ENCODE measurements around the gene CUX1.
"Not testable (repeated sequence)": the region's sequence is repeated elsewhere in the genome, so short reads cannot be mapped to it uniquely, and the experiment has no call there.

Gene CUX1

DNA sequence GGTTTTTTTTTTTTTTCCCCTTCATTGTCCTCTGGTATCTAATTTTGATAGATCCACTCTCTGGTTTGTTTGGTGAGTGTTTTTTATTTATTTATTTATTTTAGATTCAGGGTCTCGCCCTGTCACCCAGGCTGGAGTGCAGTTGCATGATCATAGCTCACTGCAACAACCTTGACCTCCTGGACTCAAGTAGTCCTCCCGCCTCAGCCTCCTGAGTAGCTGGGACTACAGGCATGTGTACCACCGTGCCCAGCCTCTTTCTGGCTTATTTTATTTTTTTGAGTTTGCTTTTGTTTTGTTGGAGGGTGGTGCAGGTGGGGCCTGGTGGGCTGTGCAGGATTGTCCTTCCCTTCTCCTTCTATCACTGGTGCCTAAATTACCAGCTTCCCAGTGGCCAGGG lies 282.0 kb downstream of the CUX1 start:
- no peak for DNase-seq (ENCODE audit: low read depth)

DNA sequence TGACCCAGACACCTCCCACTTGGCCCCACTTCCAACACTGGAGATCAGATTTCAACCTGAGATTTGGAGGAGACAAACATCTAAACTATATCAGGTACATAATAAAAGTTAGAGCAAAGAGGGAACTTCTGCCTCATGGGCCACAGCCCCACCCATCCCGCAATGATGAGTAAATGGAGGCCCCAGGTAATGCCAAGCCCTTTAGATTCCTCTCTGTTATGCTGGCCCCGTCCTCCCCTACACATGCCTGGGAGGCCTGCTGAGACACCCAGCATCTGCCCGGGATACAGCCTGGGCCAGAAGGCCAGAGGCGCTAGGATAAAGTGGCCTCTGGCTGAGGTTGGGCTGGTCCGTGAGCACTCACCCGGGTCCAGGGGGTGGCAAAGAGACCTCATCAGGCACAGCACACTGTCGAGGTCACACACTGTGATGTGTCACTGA lies 283.7 kb downstream of the CUX1 start:
- no peak for DNase-seq (ENCODE audit: low read depth)

DNA sequence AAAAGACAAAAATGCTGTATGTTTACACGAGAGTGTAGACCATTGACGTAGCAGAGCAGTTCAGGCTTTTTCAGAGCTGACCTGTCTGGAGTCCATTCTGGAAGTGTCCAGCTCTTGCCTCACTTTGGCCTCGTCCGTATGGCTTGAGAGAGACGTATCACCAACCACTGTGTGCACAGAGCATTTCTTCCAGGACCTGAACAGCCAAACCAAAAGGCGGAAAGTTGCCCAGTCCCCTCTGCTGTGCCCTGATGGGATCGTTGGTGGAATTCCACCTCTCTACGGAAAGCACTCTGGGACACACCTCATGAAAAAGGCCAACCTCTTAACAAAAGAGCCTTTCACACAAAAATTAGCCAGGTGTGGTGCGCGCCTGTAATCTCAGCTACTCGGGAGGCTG lies 284.5 kb downstream of the CUX1 start:
- no peak for DNase-seq (ENCODE audit: low read depth)

DNA sequence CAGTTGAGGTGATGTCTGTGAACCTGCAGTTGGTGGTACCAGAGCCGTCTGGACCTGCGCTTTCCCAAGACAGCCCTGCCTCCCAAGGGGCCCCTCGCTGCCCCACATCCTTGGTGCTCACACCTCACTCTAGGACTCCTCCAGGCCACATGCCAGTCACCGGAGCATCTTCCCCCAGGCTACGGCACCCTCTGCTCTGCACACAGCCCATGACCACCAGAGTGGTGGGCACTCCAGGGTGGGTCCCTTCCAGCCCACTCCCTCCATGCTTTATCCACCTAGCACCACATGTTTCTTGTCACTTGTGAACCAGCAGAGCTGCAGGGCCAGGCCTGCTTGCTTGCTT lies 285.6 kb downstream of the CUX1 start:
- no peak for DNase-seq (ENCODE audit: low read depth)

DNA sequence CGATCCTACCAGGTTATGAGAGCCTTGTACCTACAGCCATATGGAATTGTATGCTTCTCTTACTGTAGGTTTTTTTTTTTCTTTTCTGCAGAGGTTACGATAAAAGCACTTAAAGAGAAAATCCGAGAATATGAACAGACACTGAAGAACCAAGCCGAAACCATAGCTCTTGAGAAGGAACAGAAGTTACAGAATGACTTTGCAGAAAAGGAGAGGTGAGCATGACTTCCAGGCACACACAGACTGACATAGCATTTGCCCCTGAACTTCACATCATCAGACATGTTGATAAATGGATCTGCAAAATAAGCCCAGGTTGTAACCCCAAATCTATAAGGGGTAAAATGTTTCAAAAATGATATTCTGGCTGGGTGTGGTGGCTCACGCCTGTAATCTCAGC lies 286.8 kb downstream of the CUX1 start:
- DNase-seq (ENCODE audit: low read depth), result no peak

DNA sequence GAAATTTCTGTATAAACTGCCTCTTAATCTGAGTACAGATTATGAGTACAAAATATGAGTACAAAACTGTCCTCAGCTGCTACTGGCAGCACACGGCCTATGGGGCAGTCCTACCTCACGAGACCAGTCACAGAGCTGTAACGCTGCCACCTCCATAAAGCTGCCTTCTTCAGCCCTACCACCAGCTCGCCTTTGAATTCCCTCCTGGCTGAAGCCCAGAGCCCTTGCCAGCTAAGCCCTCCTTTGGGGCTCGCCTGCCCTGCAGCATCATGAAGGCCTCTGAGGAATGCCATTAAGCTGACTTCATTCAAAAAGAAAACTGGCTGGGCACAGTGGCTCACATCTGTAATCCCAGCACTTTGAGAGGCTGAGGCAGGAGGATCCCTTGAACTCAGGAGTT lies 289.2 kb downstream of the CUX1 start:
- DNase-seq (ENCODE audit: low read depth), result no peak

DNA sequence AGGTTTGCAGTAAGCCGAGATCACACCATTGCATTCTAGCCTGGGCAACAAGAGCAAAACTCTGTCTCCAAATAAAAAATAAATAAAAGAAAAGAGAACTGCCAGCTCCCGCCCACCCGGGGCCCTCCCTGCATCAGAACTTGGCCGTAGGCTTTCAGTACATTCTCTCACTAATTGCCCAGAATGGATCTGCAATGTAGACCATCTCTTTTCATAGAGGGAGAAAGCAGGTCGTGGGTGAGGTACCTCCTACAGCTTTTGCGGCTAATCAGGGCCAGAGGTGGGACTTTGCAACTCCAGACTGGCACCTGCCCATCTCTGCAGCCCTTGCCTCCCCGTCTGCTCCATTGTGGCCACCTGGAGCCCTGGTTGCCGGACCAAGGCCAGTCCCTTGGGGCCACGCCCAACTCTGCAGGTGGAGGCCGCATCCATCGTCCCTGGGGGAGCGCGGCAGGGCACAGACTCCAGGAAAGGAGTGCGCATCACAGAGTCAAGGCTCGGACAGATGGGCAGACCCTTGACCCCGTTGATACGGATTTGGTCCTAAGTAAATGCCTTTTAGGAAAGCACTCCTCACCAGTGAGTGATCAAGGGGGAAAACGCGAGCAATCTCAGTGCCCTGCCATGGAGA lies 290.2 kb downstream of the CUX1 start:
- DNase-seq (ENCODE audit: low read depth), result no peak

DNA sequence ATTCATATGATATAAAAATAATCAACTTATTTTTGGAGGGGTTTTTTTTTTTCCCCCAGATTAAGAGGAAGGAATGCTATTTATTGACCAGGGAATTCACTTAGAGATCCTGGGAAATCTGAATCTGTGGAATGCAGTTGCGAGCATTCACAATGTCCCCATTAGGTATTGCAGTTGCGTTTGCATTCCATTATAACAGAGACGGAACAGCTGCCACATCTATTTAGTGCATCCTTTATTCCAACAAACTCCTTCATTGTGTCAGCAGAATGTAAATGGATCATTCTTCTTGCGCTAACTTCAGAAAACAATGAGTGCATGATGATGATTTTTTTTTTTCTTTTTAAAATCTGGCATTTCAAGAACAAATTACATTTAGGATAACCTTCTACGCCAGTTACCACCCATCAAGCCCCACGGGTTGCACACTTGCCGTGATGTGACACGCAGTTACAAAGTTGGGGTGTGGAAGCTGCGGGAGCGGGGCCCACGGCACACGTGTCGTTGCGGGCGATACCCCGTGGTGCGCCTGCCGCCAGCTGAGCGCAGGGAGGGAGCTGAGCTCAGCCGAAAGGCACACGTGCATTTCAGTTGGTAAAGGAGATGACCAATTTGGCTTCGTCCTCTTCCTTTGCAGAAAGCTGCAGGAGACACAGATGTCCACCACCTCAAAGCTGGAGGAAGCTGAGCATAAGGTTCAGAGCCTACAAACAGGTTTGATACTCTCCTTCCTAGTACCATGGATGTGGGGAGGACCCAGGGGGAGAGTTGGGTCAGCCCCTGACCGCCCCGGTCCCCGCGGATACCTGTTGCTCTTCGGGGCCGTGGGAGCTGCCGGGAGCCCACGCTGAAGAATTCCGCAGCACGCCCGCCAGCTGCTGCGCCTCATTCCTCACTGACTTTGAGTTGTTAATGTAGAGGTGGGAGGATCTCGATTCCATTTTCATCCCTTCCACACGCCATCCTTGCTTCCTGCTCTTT lies 293.9 kb downstream of the CUX1 start:
- DNase-seq (ENCODE audit: low read depth), result no peak

DNA sequence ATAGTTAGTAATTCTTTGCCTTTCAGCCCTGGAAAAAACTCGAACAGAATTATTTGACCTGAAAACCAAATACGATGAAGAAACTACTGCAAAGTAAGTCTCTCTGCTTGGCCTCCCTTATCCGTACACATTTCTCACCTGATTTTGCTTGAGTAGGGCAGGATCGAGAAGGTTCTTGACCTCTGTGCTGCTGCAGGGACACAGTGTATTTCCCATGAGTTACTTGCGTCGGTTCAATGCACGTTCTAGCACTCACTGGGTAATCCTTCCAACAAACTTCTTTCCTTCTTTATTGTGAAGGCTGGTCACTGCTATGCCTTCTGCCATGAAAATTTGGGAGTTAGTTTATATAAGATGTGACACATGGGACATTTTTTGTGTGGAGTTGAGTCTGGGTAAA lies 297.8 kb downstream of the CUX1 start:
- no peak for DNase-seq (ENCODE audit: low read depth)

DNA sequence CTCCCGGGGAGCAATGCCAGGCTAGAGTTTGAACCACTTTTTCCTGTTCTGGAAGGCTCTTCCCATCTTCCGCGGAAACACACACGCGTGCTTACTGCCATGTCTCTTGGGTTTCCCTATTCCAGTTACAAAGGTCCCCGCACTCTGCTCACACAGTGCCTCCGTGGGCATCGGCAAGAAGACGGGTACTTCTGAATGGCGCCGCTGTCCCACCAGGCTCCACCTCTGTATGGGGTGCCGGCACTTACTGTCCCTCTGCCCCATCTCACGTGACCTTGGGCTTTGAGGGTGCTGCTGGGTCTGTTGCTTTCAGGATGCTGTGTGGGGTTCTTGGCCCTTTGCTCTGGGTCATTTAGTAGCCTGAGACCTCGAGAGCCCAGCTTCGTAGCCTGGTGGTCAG lies 298.5 kb downstream of the CUX1 start:
- DNase-seq (ENCODE audit: low read depth), result no peak

DNA sequence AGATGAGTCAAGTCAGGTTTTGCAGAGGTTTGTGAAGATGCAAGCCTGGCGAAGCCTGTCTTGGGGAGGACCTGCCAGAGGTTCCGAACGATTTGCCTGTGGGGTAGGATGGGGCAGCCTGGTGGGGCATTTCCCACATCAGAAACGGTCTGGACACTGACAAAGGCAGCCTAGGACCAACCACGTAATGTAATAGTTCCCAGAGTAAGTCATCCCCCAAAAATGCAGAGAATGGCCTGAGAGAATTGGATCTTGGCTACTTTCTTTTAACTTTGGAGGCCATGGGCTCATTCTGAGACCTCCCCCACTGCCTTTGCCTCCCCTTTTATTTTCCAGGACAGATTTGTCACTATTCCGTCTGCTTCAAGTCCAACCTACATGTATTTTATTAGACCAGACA lies 300.3 kb downstream of the CUX1 start:
- DNase-seq (ENCODE audit: low read depth), result peak; percentile 98

DNA sequence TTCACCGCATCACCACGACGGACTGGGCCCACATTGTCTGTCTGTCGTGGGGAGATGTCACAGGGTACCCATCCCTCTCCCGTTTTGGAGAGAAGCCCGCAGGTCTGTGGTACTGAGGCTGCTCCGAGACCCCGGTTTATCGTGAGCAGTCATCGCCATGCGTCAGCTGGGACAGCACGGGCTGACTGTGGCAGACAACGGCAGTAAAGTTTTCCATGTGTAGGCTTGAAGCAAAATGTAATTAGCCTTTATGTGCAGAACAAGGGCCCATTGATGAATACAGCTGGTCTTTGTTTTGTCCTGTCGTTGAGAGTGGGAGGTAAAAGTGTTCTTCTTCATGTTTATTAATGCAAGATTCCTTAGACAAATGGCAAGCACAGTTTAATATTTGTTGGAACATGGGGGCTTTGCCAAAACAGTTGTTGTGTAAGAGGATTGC lies 301.8 kb downstream of the CUX1 start:
- no peak for DNase-seq (ENCODE audit: low read depth)

DNA sequence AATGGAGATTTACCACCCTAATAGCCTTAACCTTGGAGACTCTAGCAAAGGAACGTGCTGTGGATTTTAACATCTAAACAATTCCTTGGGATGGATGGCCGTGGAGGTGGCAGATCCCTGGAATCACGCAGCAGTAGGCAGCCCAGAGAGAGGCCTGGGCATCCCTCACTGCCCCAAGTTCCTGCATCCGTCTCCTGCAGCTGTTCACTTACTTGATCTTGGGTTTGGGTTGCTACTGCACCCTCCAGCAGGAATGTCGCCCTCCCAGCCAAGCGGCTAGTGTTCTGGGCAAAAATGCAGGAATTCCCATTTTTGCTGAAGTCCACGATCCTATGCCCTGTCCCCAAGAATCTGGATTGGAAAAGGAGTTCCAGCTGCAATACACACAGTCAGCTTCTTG lies 302.5 kb downstream of the CUX1 start:
- DNase-seq (ENCODE audit: low read depth), result no peak

DNA sequence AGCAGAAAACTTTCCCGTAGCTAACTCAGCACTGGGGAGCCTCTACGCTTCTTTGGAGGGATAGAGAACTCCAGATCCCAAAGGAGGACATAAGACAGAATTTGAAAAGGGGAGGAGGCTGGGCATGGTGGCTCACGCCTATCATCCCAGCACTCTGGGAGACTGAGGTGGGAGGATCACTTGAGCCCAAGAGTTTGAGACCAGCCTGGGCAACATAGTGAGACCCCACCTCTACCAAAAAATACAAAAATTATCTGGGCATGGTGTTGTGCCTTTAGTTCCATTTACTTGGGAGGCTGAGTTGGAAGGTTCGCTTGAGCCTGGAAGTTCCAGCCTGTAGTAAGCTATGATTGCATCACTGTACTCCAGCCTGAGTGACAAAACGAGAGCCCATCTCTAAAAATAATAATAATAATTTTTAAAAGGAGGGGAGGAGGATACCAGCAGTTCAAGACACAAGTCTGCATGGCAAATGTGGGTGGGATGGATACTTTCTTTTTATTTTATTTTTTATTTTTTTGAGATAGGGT lies 303.3 kb downstream of the CUX1 start:
- DNase-seq (ENCODE audit: low read depth), result no peak

DNA sequence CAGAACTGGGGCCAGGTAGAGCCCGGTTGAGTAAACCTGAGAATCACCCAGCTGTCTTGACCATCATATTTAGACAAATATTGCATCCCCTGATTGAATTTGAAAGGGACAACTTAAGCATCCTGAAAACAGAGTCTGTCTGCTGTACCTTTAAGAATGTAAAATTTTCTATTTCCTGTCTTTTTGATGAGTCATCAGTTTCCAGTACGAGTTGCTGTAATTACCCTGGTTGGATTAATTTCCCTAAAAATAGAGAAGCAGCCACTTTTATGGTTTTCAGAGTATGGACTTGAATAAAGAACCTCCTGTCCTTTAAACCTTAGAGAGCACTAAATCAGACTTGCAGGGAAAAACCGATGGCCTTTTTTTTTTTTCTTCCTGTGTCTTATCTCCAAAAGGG lies 304.6 kb downstream of the CUX1 start:
- DNase-seq (ENCODE audit: low read depth), result peak; percentile 81

DNA sequence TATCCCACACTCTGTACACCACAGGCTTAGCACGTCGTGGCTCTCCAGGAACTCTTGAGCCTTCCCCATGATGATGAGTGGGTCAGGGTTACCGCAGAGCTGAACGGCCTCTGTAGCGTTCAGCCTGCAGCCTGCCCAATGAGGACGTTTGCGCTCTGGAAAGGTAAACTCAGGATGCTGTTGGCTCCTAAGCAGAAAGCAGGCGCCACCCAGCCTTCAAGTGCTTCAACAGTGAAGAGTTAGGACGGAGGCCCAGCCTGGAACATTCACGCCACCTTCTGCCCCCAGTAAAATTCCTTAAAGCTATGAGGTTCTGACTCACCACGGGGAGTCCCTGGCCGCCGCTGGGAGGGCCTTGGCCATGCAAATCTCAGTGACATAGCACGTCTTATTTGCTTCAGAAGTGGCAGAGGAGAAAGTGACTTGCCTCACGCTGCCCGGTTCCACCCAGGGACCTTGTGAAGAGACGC lies 307.7 kb downstream of the CUX1 start:
- DNase-seq (ENCODE audit: low read depth), result peak; percentile 95

DNA sequence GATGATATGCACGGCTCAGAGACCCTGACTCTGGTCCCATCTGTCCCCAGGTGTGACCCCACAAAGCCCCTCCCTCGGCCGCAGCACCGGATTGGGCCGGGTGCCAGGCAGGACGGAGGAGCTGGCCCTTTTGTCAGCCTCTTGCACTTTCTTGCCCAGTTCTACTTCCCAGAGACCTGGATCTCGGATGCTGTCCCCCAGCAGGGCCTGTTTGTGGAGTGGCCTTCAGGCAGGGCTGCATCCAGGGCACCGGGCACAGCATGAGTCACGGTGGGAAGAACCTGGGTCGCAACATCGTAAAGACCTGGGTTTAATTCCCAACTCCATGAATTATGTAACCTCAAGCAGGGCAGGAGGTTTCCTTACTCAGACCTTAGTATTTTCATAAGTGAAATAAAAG lies 310.9 kb downstream of the CUX1 start:
- no peak for DNase-seq (ENCODE audit: low read depth)

DNA sequence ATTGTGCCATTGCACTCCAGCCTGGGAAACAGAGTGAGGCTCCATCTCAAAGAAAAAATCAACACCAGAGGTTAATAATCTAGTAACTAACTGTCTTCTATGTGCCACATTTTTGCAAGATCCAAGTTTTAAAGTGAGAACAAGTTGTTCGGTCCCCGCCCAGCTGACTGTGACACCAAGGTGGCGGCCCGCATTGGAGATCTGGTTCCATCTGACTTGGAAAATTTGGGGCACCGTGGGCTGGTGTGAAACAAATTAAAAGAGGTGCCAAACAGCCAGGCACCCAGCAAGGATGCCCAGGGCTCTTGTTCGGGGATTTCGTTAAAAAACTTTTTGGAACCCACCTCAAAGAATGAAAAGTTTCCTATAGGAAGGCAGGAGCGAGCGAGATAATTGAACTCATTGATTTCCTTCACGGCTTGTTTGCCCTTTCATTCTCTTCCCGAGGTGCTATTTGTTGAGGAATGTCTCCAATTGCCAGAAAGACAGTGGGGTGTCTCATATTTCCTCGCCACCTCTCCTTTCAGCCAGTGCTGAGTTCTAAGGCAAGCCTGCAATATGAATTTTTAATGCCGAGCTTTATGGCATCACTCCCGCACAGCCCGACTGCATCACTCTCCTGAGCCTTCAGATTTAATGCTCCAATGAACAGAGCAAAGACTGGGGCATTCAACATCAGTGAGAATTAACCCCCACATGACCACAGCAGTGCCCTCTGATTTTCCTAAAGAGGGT lies 312.4 kb downstream of the CUX1 start:
- DNase-seq (ENCODE audit: low read depth), result no peak

DNA sequence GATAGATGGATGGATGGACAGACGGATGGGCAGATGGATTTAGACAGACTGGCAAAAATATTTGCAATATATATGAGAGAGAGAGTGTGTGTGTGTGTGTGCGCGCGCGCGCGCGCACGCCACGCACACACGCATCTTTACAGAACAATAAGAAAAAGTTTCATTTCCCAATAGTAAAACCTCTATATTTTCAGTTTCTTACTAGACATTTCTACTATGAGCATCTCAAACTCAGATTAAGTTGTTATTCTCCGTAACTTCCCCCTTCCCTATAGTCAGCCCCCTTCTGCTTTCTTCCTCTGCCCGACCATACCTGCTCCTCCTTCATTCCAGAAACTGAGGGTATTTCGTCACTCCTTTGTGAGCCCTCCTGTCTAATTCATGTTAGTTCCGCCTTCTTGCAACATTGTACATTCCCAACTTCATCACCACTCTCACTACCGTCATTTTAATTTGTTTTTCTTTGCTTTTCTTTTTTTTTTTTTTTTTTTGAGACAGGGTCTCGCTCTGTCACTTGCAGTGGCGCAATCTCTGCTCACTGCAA lies 314.9 kb downstream of the CUX1 start:
- no peak for DNase-seq (ENCODE audit: low read depth)

DNA sequence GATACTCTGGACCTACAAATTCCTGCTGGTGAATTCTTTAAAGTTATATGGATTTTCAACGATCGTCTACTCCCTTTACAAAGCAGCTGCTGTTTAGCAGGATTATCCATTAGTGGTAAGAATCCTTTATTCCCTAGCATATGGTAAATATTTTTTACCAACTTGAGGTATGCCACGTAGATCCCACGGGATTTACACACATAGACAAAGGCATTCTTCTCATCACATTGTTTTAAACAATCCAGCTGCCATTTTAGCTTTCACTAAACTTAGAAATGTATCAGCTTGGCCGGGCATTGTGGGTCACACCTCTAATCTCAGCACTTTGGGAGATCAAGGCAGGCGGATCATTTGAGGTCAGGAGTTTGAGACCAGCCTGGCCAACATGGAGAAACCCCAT lies 321.2 kb downstream of the CUX1 start:
- DNase-seq (ENCODE audit: low read depth), result no peak

DNA sequence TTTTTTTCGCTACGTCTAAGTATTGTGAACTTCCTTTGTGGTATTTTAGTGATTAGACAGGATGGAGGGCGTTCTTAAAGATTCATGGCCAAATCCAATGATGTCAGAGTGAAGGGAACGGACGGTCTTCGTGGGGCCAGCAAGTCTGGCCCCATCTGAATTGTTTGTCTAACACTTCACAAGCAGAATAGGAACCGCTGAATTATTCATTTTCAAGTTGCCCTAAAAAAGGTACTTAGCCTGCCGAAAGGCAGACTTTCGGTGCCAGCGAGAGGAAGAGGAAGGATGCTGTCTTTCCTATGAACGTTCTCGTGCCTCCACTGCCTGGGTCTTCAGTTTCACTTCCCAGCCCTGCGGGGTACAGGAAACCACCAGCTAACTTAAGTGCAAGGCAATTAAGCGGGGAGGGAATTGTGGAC lies 323.5 kb downstream of the CUX1 start:
- no peak for DNase-seq (ENCODE audit: low read depth)

DNA sequence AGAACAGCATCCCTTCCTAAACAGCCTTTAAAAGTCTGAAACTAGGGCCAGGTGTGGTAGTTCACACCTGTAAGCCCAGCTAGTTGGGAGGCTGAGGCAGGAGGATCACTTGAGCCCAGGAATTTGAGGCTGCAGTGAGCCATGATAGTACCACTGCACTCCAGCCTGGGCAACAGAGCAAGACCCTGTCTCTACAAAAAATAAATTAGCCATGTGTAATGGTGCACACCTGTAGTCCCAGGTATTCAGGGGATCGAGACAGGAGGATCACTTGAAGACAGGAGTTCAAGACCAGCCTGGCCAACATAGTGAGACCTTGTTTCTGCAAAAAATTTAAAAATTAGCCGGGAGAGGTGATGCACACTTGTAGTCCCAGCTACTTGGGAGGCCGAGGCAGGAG lies 325.0 kb downstream of the CUX1 start:
- not testable (repeated sequence) for DNase-seq (ENCODE audit: low read depth)
